NCI-H524 (cell line): ENCODE measurements around the gene RTN4R.
"Not testable (repeated sequence)": the region's sequence is repeated elsewhere in the genome, so short reads cannot be mapped to it uniquely, and the experiment has no call there.

ENCODE experiments used
- DNase-seq, 2 experiments: peaks; one replicate each; lab custom pipeline; 2025; lab: John Stamatoyannopoulos, UW

Gene RTN4R

DNA sequence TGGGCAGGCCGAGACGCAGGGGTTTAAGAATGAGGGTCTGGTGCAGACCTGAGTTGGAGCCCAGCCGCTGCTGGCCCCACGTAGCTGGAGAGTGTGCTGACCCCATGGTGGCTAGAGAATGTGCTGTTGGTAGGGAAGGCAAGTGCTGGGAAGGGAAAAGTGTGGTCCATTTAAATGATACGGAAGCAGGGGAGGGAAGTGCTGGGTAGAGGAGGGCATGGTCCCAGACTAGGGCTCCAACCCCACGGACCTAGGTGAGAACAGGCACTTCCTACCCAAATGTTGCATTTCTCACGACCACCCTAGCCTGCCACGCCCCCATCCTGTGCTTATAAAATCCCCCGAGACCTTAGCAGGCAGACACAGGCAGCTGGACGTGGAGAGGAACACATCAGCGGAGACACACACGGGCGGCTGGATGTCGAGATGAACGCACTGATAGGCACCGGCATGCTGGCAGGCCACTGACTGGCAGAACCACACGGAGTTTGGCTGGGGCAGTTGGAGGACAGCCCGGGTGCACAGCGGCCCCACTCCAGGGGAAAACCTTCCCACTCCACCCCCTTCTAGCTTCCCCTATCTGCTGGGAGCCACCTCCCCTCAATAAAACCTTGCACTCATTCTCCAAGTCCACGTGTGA lies 18.8 kb upstream of the RTN4R start:
- DNase-seq = not testable (repeated sequence)

GRCh38 chr22:20286312-20286660 lies 18.2 kb upstream of the RTN4R start:
- not testable (repeated sequence) for DNase-seq

- DNase-seq = peak in 1 of 2 experiments; percentile 63
Observed at GRCh38 chr22:20285473-20286311, 17.6 kb upstream of the RTN4R start.

DNA sequence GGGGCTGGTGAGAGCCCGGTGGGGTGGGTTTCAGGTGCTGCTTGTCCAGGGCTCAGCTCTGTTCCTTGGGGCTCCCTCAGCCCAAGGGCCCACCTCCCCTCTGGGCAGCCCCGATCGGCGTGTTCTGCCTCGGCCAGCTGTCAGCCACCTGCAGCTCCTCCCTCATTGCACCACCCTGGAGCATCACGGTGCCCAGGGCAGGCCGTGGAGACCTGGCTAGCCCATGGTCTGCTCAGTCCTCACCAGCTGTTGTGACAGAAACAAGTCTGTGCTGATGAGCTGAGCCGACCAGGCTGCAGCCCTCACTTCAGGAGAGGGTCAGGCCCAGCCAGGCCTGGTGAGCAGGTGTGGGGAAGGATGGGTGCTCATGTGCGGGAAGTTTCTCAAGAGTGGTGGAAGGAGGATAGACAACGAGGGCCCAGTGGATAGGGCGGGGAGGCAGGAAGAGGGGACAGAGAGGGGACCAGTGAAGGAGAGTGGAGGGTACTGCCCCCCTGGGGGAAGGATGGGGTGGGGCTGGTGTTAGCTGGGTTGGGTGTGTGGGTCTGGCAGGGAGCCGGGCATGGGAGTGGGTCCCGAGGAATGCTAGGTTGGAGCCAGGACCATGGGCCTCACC lies 16.5 kb upstream of the RTN4R start:
- DNase-seq = peak in 1 of 2 experiments; percentile 52

DNA sequence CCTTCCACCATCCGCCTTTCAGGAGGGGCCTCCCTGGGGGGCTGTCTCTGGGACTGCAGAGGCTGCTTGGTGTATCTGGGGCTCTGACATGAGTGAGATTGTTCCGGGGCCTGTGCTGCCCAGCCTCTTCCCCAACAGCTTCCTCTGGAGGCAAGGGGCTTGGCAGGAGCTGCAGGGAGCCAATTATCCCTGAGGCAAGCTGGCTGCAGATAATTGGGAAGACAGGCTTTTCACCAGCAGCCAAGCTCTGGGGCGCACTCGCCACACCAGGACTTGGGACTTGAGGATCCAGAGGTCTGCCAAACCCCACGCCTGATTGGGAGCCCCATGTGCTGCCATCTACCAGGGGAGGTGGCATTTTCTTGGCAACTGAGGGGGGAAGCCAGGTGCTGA lies 15.6 kb upstream of the RTN4R start:
- DNase-seq = no peak

GRCh38 chr22:20282901-20283673 lies 15.0 kb upstream of the RTN4R start:
- DNase-seq = no peak

DNA sequence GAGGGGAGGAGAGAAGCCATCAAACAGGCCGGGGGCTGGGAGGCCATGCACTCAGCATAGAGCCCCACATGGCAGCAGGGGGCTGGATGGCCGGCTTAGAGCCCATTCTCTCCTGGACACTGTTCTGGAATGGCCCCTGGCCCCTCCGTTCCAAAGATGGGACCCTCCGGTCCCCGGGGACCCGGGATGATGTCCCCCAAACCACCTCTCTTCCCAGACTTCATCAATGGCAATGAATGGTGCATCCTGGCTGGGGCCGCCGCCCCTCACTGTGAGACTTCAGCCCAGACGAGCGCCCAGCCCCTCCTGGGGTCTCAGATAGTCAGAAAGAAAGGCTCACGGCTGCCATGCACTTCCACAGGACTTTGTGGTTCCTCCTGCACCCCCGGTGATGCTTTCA lies 13.8 kb upstream of the RTN4R start:
- DNase-seq = no peak

GRCh38 chr22:20281473-20281872 lies 13.4 kb upstream of the RTN4R start:
- DNase-seq = not testable (repeated sequence)

DNA sequence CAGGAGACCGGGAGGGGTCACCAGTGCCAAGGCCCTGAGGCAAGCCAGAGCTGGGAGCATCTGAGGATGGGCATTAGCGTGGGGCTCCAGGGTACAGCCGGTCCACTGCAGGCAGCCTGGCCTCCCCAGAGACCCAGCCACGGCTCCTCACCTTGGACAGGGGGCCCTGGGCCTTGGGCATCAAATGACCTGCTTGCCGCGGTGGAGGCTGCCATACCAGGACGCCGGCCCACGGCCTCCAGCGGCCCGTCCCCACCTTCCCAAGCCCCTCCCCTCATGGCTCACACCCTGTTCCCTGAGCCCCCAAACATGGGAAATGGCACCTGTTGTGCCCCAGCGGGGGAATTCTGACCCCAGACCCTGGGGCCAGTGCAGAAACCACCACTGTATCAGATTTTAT lies 12.7 kb upstream of the RTN4R start:
- no peak for DNase-seq

DNA sequence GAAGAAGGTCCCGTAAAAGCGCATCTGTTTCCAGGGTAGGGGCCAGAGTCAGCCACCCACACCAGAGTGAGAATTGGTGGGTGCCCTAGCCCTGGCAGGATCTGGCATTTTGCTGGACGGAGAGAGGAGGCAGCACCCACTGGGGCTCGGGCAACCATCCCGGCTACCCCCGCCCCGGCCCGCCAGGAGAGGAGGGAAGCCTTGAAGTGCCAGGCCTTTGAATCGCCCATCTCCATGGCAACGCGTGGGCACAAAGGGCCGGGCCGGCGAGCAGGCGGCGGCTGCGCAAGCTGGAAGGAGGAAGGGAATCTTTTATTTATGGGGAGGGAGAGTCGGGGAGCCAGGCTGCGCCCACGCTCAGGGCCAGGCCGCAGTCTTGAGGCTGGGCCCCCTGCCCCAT lies 12.0 kb upstream of the RTN4R start:
- not testable (repeated sequence) for DNase-seq

GRCh38 chr22:20279662-20280134 lies 11.6 kb upstream of the RTN4R start:
- no peak for DNase-seq

- not testable (repeated sequence) for DNase-seq
Observed at GRCh38 chr22:20278726-20279490, 10.8 kb upstream of the RTN4R start.

DNA sequence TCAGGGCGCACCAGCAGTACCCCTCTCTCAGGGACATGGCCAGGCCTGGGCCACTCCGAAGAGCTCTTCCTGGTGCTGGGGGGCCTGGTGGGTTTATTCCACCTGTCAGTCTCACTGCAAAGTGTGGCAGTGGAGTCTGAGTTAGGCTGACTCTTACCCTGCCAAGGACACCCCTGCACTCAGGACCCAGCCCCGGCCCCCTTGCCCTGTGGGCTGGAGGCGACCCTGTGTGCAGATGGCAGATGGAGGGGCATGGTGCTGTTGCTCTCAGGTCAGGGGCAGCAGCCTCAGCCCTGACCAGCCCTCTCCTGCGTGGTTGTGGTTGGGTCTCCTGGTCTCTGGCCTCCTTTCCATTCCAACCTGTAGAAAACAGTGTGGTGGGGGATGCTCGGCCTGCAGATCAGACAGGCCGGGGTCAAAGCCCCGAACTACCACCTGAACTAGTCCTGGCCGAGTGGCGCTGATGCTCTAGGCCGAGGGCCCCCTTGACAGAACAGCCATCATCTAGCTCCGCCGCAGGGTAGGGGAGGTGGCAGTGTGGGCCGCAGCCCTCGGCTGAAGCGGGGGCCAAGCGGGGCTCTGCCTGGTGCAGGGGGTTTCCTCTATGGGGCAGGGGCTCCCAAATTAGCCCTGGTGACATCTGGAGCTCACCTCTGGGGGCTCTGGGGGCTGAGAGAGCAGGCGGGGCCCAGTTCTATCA lies 10.0 kb upstream of the RTN4R start:
- DNase-seq = not testable (repeated sequence)

DNA sequence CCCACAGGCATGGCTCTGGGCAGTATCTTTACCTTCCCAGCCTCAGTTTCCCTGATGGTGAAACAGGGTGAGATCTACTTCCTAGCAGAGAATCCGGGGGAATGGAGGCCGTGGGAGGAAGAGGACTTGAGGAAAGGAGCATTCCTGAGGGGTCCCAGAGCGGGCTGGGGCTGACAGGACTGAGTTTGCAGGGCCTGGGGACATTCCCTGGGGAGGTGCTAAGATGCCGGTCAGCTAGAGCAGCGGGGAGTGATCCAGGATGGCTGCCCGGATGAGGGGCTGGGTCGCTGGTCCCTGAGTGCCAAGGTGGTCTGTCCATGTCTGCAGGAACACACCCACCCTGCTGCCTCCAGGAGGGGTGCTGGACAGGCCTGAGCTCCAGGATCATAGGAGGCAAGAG lies 8.3 kb upstream of the RTN4R start:
- DNase-seq = no peak

GRCh38 chr22:20275836-20276235 lies 7.7 kb upstream of the RTN4R start:
- DNase-seq = no peak

DNA sequence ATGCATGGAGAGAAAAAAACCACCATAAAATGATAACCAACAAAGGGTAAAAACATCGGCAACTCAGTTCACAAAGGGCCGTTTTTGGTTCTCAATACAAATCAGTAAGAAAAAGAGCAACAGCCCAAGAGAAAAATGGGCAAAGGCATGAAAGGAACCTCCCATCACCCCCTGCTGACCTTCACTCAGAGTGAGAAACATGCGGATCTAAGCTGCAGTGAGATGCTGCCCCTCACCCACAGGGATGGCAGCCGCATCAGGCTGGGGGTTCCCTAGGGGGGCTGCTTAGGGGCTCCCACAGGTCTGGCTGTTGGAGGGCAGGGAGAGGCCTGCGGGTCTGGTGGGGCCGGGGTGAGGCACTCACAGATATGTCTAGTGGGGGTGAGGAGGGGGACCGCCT lies 7.2 kb upstream of the RTN4R start:
- DNase-seq = not testable (repeated sequence)

DNA sequence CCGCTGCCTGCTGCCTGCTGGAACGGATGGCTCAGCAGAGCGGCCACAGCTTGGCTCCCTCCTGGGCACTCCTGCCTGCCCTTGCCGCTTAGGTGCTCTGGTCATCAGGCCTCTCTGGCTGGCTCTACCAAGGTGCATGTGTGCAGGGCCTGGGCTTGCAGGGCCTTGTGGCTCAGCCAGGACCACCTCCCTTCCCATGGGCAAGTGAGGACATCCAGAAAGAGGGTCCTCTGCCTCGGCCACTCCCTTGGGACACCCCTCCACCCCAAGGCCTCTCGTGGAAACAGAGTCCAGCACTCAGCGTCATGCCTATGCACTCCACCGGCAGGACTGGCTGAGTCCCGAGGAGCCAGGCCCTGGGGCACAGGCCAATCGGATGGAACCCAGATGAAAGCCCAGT lies 6.3 kb upstream of the RTN4R start:
- not testable (repeated sequence) for DNase-seq

- no peak for DNase-seq
Observed at GRCh38 chr22:20273758-20274181, 5.7 kb upstream of the RTN4R start.

DNA sequence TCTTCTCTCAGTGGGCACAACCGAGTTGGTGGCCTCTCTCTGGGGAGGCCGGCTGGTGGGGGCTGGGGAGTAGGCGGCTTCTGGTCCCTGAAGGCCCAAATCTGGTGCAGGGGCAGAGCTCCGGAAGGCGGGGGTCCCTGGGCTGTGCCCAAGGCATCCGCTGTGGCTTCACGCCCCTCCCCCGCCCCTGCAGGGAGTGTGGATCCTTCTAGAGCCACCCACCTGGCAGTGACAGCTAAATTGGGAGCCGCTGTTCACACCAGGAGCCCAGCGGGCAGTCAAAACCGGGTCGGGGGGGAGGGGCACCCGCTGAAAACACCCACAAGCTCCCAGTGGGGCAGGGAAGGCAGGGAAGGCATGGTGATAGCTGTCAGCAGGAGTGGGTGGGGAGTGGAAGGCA lies 4.6 kb upstream of the RTN4R start:
- DNase-seq = no peak

GRCh38 chr22:20272174-20272573 lies 4.1 kb upstream of the RTN4R start:
- DNase-seq = no peak
